GM20000 (cell line): Measurements from ENCODE around the gene CFAP221.

Experiments
- DNase-seq: peaks from one replicate; pipeline ENCODE4 v3.0.0; 2012; ENCODE audit warnings: low spot score
- TF ChIP-seq, protein P1 (sequence below): IDR thresholded peaks from 2 replicates; pipeline ENCODE4 v1.5.1; 2012; ENCODE audit warnings: mild to moderate bottlenecking, control low read depth; ENCODE audit errors: extremely low read depth, missing control alignments

The CFAP221 gene

DNA sequence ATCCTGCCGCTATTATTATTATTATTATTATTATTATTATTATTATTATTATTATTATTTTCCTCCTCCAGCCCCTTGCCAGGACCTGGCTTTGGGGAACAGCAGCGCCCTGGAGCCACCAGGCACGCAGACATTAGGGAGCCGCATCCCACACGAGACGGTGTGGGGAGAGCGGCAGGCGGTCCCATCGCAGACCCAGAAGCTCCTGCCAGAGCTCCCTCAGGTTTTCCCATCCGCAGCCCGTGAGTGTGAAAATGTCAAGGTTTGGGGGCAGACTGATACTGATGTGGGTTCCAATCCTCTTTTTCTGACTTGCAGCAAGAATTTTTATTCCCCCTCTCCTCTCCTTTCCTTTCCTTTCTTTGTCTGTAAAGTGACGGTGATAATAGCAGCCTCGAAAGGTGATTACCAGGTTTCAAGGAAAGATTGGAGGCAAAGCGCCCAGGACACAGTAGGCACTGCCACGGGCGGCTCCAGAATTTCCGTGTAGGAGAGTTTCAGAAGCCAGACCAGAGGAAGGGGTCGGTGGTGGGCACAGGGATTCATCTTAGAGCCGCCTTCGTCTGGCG is 20.8 kb upstream of the CFAP221 start:
- TF ChIP-seq, protein P1, sequence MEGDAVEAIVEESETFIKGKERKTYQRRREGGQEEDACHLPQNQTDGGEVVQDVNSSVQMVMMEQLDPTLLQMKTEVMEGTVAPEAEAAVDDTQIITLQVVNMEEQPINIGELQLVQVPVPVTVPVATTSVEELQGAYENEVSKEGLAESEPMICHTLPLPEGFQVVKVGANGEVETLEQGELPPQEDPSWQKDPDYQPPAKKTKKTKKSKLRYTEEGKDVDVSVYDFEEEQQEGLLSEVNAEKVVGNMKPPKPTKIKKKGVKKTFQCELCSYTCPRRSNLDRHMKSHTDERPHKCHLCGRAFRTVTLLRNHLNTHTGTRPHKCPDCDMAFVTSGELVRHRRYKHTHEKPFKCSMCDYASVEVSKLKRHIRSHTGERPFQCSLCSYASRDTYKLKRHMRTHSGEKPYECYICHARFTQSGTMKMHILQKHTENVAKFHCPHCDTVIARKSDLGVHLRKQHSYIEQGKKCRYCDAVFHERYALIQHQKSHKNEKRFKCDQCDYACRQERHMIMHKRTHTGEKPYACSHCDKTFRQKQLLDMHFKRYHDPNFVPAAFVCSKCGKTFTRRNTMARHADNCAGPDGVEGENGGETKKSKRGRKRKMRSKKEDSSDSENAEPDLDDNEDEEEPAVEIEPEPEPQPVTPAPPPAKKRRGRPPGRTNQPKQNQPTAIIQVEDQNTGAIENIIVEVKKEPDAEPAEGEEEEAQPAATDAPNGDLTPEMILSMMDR, result no peak
- no peak for DNase-seq

DNA sequence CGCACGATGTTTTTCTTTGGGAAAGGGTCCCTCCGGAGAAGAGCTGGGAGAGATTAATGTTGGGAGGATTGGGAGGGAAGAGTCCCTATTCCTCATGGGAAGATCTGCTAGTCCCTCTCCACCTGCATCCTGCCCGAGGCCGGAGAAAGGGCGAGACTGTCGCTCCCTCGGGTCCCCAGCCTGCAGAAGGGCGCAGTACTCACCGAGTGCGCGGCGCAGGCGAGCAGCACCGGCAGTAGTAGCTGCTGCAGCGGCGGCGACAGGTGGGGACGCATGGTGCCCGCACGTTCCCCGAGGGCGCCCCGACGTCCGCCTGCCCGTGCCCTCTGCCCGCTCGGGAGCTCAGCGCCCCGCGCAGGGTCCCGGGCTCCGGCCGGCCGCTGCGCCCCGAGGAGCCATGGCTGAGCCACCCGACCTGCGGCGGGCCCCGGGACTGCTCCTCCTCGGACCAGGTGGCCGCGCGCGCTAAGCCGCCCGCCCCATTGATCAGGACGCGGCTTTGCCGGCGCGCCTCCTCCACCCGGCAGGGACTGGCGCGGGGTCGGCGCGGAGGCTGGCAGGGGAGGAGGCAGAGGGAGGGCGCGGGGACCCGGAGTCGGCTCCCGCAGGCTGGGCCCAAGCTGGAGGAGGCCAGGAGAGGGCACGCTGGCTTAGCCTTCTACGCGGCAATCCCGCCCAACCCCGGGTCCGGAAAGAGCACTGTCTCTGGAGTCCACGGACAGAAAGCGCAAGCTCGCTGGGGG is 20.1 kb upstream of the CFAP221 start, which contains the start of gene SCTR:
Gene SCTR (minus strand): TSS at position 532 of the 743 bp plus-strand sequence. CDS start 257 bp downstream, at position 275.
- DNase-seq, result no peak
- TF ChIP-seq, protein P1, result no peak

DNA sequence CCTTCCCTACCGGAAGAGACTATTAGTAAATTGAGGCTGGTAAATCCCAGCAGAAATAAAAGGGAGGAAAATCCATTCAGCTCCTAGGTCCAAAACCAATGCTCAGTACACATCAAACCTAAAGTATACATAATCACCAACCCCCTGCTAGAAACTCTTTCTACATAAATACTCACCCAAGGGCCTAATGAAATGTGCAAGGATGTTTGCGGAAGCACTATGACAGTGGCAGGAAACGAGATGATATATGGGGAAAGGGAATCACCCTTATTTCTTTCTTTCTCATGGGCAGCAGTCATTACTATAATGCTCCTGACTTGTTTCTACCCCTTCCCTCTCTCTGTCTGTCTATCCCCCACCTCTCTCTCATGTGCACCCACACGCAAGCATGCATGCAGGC is 18.6 kb upstream of the CFAP221 start:
- DNase-seq, result no peak
- TF ChIP-seq, protein P1, result no peak

DNA sequence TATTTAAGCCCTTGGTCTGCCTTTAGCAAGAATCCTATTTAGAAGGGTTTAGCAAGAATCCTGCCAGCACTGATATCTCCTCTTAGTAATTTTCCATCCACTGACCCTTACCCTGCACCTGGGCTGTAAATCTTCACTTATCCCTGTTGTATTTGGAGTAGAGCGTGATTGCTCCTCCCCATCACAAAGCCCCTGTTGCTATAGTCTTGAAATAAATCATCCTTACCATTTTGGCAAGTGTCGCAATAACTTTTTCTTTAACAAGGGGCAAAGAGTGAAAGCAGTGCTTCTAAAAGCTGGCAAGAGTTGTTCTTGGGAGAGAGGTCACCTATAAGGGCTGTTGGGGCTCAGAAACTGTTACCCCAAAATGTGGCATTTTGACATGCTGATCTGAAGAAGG is 16.2 kb upstream of the CFAP221 start:
- DNase-seq, result no peak

DNA sequence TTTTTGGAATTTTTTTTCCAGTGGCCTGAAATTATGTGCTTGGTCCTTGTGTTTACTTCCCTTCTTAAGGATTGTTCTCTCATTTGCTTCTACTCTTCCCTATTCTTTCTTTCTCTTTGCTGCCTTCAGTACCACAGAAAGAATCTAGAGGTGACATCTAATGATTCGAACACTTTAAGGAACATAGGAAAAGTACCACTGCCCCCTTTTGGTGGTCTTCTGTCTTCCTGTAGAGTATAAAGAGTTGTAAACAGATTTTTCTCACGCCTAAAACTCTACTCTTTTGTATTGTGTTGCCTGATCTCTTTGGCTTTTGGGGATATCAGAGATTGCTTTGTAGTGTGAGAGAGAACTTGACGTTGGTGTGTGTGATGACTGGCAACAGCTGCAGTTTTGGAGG is 13.0 kb upstream of the CFAP221 start:
- no peak for DNase-seq
- TF ChIP-seq, protein P1, result no peak

More for the DNA sequence above, 16.2 kb upstream of the CFAP221 start:
- TF ChIP-seq, protein P1, result no peak

DNA sequence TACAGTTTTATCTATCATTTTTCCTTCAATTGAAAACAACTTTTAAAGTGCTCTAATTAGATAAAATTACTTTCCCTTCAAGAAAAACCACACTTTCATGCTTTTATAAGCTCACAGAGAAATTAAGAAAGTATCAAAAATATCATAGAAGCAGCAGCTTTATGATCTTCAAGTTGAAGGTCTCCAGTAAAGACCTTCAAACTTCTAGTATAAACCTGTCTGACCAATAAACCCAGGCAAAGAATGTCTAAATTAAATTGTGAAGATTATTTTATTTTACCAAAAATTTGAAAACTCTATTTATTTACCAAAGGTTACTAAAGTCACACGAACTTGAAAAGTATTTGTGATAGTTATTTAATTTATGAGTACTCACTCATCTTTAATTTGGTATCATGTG is 10.7 kb upstream of the CFAP221 start:
- TF ChIP-seq, protein P1, result no peak
- DNase-seq, result no peak

DNA sequence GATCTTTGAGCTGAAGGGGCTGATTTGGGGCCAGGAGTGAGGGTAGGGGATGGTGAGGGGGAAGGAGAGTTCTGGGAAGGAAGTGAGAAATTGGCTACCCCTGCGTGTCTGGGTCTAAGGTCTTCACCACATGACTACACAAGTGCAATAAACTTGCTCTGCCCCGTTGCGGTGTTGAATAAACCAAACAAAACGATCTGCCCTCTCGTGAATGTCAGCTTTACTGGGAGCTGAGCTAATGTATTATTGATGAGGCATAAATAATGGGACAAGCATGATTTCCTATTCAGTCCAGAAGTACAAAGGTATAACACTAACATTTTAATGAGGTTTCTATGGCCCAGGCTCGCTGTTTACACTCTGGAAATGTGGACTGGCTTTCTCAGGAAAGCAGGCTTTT is 8.0 kb upstream of the CFAP221 start:
- TF ChIP-seq, protein P1, result no peak
- DNase-seq, result no peak
